Stimulated activated effector memory CD8-positive, alpha-beta T cell treated with anti-CD3 and anti-CD28 coated beads, Interleukin-12 subunit alpha, Interleukin-12 subunit beta, amount 100 ng/mL, for 72 hours (primary cell): Measurements from ENCODE around the gene IFIT1.
"Not testable (repeated sequence)": the region's sequence is repeated elsewhere in the genome, so short reads cannot be mapped to it uniquely, and the experiment has no call there.

ENCODE experiments used
- ATAC-seq: fragments of 150-1000 bp; cut with Tn5 transposase; 2 replicates; pipeline ENCODE4 v1.10.0; 2021
- DNase-seq, 2 donors: peaks; one replicate each; pipeline ENCODE4 v3.0.0; 2021 to 2022; ENCODE audit warnings: low spot score in 2 of 2
- H3K27ac Mint-ChIP-seq: one replicate; pipeline ENCODE4 v1.8.0; 2022; ENCODE audit warnings: mild to moderate bottlenecking, mixed read lengths
- H3K36me3 Mint-ChIP-seq: one replicate; pipeline ENCODE4 v1.8.0; 2022; ENCODE audit warnings: mild to moderate bottlenecking, mixed read lengths
- H3K4me1 Mint-ChIP-seq: one replicate; pipeline ENCODE4 v1.8.0; 2022; ENCODE audit warnings: mixed read lengths
- H3K4me3 Mint-ChIP-seq: one replicate; pipeline ENCODE4 v1.8.0; 2022; ENCODE audit warnings: mild to moderate bottlenecking, mixed read lengths
- H3K9me3 Mint-ChIP-seq: one replicate; pipeline ENCODE4 v1.8.0; 2022; ENCODE audit warnings: mixed read lengths

The IFIT1 gene

DNA sequence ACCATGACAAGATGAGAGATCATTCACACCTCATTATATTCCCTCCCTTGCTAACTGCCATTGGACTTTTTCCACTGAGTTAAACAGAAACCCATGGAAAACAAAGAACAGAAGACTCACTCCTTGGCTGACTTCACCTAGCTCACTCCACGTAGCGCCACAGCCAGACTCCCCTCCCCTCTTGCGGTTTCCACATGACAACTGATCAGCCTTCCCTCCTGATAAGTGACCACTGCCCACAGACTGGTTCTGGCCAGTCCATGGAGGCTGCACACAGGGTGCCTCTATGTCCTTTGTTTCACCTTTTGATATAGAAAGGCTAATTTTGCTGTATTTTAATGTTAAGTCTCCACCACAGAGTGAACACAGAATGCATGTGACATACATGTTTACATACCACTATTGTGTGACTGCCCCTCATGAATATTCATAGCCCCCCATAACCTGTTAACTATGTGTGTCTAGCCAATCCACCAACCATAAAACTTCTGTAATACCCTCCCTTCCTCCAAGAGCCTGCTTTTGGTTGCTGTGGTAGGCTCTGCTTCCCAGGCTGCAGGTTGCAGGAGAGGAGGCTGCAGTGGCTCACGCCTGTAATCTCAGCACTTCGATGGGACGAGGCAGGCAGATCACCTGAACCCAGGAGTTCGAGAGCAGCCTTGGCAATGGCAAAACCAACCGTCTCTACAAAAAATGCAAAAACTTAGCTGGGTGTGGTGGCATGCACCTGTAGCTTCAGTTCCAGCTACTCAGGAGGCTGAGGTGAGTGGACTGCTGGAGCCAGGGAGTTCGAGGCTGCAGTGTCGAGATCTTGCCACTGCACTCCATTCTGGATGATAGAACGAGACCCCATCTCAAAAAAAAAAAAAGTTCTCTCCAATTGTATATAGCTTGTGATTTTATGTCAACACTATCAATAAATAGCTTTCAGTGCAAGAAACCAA is 12.0 kb downstream of the IFIT1 start:
- DNase-seq (peak in 1 of 2 donors; percentile 22), ATAC-seq (no peak)
- Mint-ChIP-seq H3K4me3 (no peak overlapping the region), H3K9me3 (no peaks in the 10 kb centered on the region), H3K4me1 (no peaks in the 10 kb centered on the region), H3K27ac (no peak overlapping the region), H3K36me3 (no peaks in the 10 kb centered on the region)

DNA sequence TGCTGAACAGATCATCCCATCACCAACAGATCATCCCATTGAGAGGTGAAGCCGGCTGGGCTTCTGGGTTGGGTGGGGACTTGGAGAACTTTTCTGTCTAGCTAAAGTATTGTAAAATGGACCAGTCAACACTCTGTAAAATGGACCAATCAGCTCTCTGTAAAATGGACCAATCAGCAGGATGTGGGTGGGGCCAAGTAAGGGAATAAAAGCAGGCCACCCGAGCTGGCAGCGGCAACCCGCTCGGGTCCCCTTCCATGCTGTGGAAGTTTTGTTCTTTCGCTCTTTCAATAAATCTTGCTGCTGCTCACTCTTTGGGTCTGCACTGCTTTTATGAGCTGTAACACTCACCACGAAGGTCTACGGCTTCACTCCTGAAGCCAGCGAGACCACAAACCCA is 13.8 kb downstream of the IFIT1 start:
- H3K4me1 Mint-ChIP-seq, result not testable (repeated sequence)

DNA sequence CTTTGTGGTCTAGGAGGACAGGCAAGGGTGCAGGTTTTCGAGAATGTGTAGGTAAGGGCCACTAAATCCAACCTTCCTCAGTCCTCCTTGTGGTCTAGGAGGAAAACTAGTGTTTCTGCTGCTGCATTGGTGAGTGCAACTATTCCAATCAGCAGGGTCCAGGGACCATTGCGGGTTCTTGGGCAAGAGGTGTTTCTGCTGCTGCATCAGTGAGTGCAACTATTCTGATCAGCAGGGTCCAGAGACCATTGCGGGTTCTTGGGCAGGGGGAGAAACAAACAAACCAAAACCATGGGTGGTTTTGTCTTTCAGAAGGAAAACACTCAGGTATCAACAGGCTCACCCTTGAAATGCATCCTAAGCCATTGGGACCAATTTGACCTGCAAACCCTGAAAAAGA is 15.4 kb downstream of the IFIT1 start:
- DNase-seq, result peak in 1 of 2 donors; percentile 35
- H3K9me3 Mint-ChIP-seq, H3K4me3 Mint-ChIP-seq: not testable (repeated sequence)

More for the DNA sequence above, 13.8 kb downstream of the IFIT1 start:
- DNase-seq, result peak in 1 of 2 donors; percentile 32
- H3K27ac Mint-ChIP-seq, H3K9me3 Mint-ChIP-seq, H3K4me3 Mint-ChIP-seq, ATAC-seq, H3K36me3 Mint-ChIP-seq: not testable (repeated sequence)

DNA sequence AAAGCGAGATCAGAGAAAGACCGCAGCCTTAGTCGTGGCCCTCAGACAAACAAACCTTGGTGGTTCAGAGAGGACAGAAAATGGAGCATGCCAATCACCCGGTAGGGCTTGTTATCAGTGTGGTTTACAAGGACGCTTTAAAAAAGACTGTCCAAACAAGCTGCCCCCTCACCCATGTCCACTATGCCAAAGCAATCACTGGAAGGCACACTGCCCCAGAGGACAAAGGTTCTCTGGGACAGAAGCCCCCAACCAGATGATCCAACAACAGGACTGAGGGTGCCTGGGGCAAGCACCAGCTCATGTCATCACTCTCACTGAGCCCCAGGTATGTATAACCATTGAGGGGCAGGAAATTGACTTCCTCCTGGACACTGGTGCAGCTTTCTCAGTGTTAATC is 16.9 kb downstream of the IFIT1 start:
- peak in 1 of 2 donors; percentile 38 for DNase-seq
- H3K4me1 Mint-ChIP-seq, result peaks cover 12% of the 10 kb centered on the region
- not testable (repeated sequence) for ATAC-seq, H3K4me3 Mint-ChIP-seq, H3K36me3 Mint-ChIP-seq, H3K9me3 Mint-ChIP-seq, H3K27ac Mint-ChIP-seq

More for the DNA sequence above, 15.4 kb downstream of the IFIT1 start:
- ATAC-seq, H3K36me3 Mint-ChIP-seq, H3K4me1 Mint-ChIP-seq, H3K27ac Mint-ChIP-seq: not testable (repeated sequence)

DNA sequence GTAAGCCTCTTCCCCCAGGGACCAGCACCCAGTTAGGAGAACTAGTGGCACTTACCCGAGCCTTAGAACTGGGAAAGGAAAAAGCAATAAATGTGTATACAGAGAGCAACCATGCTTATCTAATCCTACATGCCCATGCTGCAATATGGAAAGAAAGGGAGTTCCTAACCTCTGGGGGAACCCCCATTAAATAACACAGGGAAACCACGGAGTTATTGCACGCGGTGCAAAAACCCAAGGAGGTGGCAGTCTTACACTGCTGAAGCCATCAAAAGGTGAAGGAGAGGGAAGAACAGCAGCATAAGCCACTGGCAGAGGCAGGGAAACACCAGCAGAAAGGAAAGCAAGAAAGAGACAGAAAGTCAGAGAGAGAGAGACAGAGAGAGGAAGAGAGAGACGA is 18.1 kb downstream of the IFIT1 start:
- peak overlapping the region; percentile 57 for H3K27ac Mint-ChIP-seq
- DNase-seq, result peak in 1 of 2 donors; percentile 20
- ATAC-seq, H3K9me3 Mint-ChIP-seq, H3K36me3 Mint-ChIP-seq, H3K4me3 Mint-ChIP-seq: not testable (repeated sequence)
- peaks cover 17% of the 10 kb centered on the region for H3K4me1 Mint-ChIP-seq

DNA sequence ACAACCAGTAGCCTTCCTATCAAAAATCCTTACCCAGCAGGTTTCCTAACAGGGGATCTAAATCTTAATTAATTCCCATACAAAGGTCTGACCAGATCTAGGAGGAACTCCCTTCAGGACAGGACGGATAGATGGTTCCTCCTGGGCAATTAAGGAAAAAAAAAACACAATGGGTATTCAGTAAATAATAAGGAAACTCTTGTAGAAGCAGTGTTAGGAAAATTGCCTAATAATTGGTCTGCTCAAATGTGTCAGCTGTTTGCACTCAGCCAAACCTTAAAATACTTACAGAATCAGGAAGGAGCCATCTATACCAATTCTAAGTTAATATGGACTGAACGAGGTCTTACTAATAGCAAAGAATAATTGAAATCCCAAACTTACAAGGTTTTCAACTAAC is 18.7 kb downstream of the IFIT1 start:
- Mint-ChIP-seq H3K4me1 (peaks cover 22% of the 10 kb centered on the region), H3K27ac (peak overlapping the region; percentile 57)
- H3K9me3 Mint-ChIP-seq, H3K4me3 Mint-ChIP-seq, ATAC-seq, DNase-seq, H3K36me3 Mint-ChIP-seq: not testable (repeated sequence)

DNA sequence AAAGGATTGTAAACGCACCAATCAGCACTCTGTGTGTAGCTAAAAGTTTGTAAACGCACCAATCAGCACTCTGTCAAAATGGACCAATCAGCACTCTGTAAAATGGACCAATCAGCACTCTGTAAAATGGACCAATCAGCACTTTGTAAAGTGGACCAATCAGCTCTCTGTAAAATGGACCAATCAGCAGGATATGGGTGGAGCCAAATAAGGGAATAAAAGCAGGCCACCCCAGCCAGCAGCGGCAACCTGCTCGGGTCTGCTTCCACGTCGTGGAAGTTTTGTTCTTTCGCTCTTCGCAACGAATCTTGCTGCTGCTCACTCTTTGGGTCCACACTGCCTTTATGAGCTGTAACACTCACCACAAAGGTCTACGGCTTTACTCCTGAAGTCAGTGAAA is 19.9 kb downstream of the IFIT1 start:
- ATAC-seq, H3K27ac Mint-ChIP-seq, H3K36me3 Mint-ChIP-seq, H3K9me3 Mint-ChIP-seq, H3K4me3 Mint-ChIP-seq: not testable (repeated sequence)
- peaks cover 30% of the 10 kb centered on the region for H3K4me1 Mint-ChIP-seq
- peak in 1 of 2 donors; percentile 47 for DNase-seq

DNA sequence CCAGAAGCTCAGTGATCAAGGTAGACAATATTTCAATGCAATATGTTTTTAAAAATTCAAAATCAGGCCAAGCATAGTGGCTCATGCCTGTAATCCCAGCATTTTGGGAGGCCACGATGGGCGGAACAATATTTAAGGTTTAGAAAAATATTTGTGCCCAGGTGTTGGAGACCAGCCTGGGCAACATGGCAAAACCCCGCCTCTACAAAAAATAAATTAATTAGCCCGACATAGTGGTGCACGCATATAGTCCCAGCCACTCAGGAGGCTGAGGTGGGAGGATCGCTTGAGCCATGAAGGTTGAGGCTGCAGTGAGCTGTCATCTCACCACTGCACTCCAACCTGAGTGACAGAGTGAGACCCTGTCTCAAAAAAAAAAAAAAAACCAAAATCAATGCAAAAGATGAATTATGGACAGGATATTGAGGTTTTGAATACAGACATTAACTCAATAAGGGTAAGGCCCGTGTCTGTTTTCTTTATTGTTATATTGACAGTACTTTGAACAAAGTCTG is 21.0 kb downstream of the IFIT1 start:
- H3K4me3 Mint-ChIP-seq, result peak overlapping the region; percentile 94

DNA sequence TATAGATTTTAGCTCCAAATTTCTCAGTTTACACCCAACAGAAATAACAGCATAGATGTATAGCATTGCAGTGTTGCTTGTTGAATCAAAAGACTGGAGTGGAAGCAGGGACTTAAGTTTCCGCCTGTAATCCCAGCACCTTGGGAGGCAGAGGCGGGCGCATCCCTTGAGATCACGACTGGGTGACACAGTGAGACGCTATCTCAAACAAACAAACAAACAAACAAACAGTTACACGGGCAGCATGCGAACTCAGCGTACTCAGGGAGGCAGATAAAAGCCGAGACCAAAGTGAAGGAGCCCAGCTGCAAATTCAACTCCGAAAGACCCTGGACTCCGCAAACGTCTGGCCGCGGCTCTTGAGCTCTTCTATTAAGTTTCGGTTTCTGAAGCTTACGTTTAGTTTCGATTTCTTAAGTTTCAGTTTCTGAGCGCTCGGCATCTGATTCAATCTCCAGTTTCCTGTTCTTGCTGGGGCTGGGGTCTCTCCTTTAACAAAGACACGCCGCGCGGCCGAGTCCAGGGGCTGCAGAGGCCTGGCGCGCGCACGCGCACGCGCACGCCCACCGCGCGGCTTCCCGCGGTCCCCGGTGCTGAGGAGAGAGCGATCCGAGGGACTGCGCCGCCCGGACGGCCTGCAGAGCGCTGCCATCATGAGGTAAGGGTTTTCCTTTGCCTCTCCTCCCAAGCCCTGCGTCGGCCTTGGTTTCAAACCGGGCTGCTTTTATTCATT is 21.9 kb downstream of the IFIT1 start, which contains the start of gene IFIT5:
TSS of gene IFIT5 (plus strand) at position 423 of the 733 bp plus-strand sequence. CDS start at position 654, 231 bp downstream.
- Mint-ChIP-seq H3K36me3 (peaks cover 15% of the 10 kb centered on the region), H3K4me1 (peaks cover 42% of the 10 kb centered on the region), H3K27ac (peak within 1 kb of the TSS; percentile 96), H3K4me3 (peak within 1 kb of the TSS; percentile 94), H3K9me3 (no peaks in the 10 kb centered on the region)
- DNase-seq (peak; percentile 55 to 83), ATAC-seq (peak; percentile 90)

More for the DNA sequence above, 21.0 kb downstream of the IFIT1 start:
- Mint-ChIP-seq H3K4me1 (peaks cover 42% of the 10 kb centered on the region), H3K27ac (peak overlapping the region; percentile 96), H3K9me3 (no peaks in the 10 kb centered on the region), H3K36me3 (peaks cover 13% of the 10 kb centered on the region)
- ATAC-seq (no peak), DNase-seq (peak in 1 of 2 donors; percentile 36)

DNA sequence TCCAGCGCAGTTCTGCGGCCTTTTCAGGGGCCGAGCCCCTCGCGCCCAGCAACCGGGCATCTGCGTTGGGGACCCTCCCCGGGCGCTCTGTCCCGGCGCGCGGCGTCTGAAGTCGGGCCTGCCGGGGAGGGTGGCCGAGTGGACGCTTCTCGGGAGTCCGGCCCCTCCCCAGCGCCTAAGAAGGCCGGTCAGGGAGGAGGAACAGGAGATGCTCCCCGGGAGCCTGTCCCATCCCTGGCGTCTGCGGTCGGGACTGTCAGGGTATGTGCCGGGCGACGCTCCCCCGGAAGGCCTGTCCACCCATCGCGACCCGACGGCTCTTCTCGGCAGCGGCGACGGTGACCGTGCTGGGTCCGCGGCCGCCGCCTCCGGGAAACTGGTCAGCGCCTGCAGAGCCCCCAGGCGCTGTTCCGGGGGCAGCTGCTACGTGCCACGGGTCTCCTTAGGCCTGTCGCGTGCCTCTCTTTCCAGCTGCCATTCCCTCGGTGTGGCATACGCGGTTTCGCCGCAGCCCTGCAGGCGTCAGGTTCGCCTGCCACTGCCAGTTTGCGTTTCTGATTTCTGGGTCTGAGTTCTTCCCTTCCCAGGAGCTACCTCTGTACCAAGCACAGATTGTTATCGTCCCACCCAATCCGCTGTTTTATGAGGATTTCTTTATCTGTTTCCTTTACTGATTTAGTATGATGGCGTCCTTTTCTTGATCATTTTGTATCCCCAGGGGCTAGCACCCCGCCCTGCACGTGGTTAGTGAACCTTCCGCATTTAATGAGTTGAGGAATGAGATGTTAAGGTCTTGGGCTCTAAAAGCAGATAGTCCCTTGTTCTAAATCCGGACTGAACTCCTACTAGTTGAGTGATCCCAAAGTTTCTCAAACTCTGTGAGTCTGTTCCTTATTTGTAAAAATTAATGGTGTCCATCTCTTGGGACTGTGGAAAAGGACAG is 22.7 kb downstream of the IFIT1 start:
- ATAC-seq (peak; percentile 63), DNase-seq (peak in 1 of 2 donors; percentile 29)
- Mint-ChIP-seq H3K36me3 (peaks cover 23% of the 10 kb centered on the region), H3K4me1 (peaks cover 42% of the 10 kb centered on the region), H3K27ac (peak overlapping the region; percentile 96), H3K9me3 (no peaks in the 10 kb centered on the region), H3K4me3 (peak overlapping the region; percentile 94)

DNA sequence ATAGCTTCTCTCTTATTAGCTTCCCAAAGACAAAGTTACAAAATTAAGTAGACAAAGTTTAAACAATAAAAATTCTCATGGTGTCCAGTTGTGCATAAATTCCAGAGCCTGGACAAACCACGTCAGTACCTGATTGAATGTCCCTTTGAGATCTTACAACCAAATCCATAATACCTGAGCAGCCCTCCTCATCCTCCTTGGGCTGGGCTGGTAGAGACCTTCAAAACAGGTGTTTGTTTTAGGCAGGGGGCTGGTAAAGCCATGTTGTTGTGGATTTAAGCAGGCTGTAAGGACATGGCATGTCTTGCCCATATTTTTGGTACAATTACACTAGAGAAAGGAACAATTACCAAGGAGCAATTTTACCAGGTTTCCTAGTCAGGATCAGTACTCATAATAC is 24.0 kb downstream of the IFIT1 start:
- Mint-ChIP-seq H3K4me3 (peak overlapping the region; percentile 94), H3K4me1 (peaks cover 41% of the 10 kb centered on the region), H3K9me3 (no peaks in the 10 kb centered on the region), H3K36me3 (peaks cover 29% of the 10 kb centered on the region), H3K27ac (peak overlapping the region; percentile 96)
- DNase-seq (peak in 1 of 2 donors; percentile 46), ATAC-seq (no peak)

DNA sequence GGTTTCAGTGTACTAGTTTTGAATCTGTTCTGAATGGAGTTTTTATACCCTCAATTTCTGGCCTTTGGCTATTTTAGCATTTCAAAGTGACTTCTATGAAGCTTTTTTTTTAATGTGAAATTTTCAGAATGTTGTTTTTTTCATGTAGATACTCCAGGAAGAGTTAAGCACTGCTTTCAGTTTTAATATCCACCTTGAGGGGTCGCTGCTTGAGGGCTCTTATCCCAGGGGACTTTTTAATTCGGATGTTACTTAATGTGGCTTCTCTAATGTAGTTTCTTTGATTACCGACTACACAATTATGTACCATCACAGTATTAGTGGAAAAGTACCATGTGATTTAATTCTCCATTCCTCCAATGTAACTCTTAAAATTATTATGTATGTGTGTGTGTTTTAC is 27.1 kb downstream of the IFIT1 start:
- Mint-ChIP-seq H3K9me3 (no peaks in the 10 kb centered on the region), H3K27ac (peak overlapping the region; percentile 14), H3K36me3 (peaks cover 29% of the 10 kb centered on the region), H3K4me1 (peaks cover 36% of the 10 kb centered on the region), H3K4me3 (no peak overlapping the region)
- ATAC-seq, result no peak
- peak in 1 of 2 donors; percentile 30 for DNase-seq

DNA sequence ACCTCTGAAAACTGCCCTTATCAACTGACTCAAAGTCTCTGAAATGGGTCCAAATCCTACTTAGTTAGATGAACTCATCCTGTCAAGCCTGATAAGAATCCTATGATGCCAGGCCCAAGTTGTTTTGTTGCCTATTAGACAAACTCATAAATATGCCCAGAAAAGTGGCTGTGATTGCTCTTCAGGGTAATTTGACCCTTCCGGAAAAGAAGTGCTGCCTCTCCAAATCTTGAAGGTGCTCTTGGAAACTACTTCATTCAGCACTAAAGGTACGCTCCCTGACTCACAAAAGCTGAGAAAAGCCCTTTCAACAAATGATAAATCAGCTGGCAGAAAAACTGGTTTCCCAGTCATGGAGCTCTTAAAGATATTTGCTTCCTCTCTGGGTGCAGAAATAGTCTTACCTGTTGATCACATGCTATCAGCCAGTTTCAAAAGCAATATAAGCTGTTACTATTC is 28.6 kb downstream of the IFIT1 start:
- DNase-seq, result peak in 1 of 2 donors; percentile 25

DNA sequence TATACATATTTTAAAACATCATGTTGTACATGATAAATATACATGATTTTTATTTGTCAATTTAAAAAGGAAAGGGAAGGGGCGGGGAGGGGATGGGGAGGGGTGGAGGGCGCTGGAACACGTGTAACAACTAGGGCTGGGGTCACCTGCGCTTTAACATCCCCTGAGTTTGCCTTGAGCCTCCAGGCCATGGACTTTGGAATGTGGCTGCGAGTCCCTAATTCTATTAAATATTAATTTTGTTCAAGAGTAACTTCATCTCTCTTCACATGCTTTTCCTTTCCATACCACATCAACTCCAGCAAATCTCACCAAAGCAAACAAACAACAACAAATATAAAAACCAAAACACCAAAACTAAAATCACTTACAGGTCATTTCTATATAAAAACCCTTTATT is 32.6 kb downstream of the IFIT1 start:
- H3K9me3 Mint-ChIP-seq, result no peaks in the 10 kb centered on the region
- no peak overlapping the region for H3K4me3 Mint-ChIP-seq
- no peak for ATAC-seq
- H3K36me3 Mint-ChIP-seq, result peaks cover 7% of the 10 kb centered on the region
- H3K4me1 Mint-ChIP-seq, result peaks cover 6% of the 10 kb centered on the region
- DNase-seq, result no peak
- H3K27ac Mint-ChIP-seq, result no peak overlapping the region

More for the DNA sequence above, 28.6 kb downstream of the IFIT1 start:
- no peak overlapping the region for H3K27ac Mint-ChIP-seq
- no peak overlapping the region for H3K4me3 Mint-ChIP-seq
- no peaks in the 10 kb centered on the region for H3K9me3 Mint-ChIP-seq
- H3K36me3 Mint-ChIP-seq, result peaks cover 29% of the 10 kb centered on the region
- peaks cover 26% of the 10 kb centered on the region for H3K4me1 Mint-ChIP-seq
- no peak for ATAC-seq
